Adrenal gland (tissue), 12 donors: ENCODE data around the gene TMEM108. TPM values are rescaled to one million over a fixed set of nuclear protein-coding genes. Genes with fewer than 3 reads are reported as not detected.
A peak's percentile ranks its signal among the peaks of the same experiment; 100 is the strongest.

ENCODE experiments used
- DNase-seq, 7 donors: peaks; one replicate each; pipeline ENCODE4 v3.0.0-alpha.2; 2019 to 2020
- H3K27ac ChIP-seq, 5 donors: fragments of 200-600 bp; sonication (generic) in 4 of 5; 1 replicate in 3 of 5; 2 replicates in 2 of 5; pipeline versions ENCODE4 v1.5.1 to v1.8.0; 2016 to 2020; ENCODE audit warnings: mild to moderate bottlenecking in 1 of 5
- H3K27me3 ChIP-seq: fragments of 200-600 bp; 2 replicates; pipeline ENCODE4 v1.8.0; 2021
- H3K36me3 ChIP-seq, 2 donors: fragments of 200-600 bp; replicated peaks in 1 of 2; 1 replicate in 1 of 2; 2 replicates in 1 of 2; pipeline versions ENCODE4 v1.5.1 to v1.8.0; 2018 to 2022
- H3K4me1 ChIP-seq, 2 donors: fragments of 200-600 bp; replicated peaks in 1 of 2; 1 replicate in 1 of 2; 2 replicates in 1 of 2; pipeline versions ENCODE4 v1.5.1 to v1.8.0; 2018 to 2021
- H3K4me3 ChIP-seq, 4 donors: fragments of 200-600 bp; sonication (generic) in 3 of 4; one replicate each; pipeline ENCODE4 v1.5.1; 2016 to 2018
- H3K9me3 ChIP-seq, 3 donors: fragments of 200-600 bp; sonication (generic) in 1 of 3; replicated peaks in 1 of 3; 1 replicate in 2 of 3; 2 replicates in 1 of 3; pipeline versions ENCODE4 v1.5.1 to v1.8.0; 2016 to 2021
- POLR2A ChIP-seq, 2 donors: fragments of 450-650 bp; IDR thresholded peaks; one replicate each; pipeline ENCODE4 v1.6.1; 2017; ENCODE audit warnings: antibody characterized with exemption in 2 of 2, mild to moderate bottlenecking in 2 of 2, moderate library complexity in 1 of 2
- WGBS, 4 donors: extraction: QIAGEN DNeasy Blood & Tissue Kit in 2 of 4; methylation state at CpG; one replicate each; pipeline versions ENCODE4 v1.1.5 to v1.1.7; 2013 to 2017; 5-methylcytosine and 5-hydroxymethylcytosine counted together
- intact Hi-C, 2 donors: fragments of 100-400 bp; cut with DNase I; formaldehyde crosslinking; loops; one replicate each; pipeline versions ENCODE4 v1.14.1 to v1.15.0; 2022 to 2023
- polyA plus RNA-seq, 3 donors: library from polyadenylated mRNA; stranded (reverse); fragments of 200-250 nt in 2 of 3; fragments of 350-450 nt in 1 of 3; fragmentation: Illumina TruSeq in 1 of 3; extraction: RNeasy Lipid Tissue Mini Kit (QIAGEN cat#74804) in 1 of 3; gene quantifications; one replicate each; pipeline ENCODE4 v1.2.3, GENCODE V29; 2013 to 2014
- total RNA-seq, 9 donors: library from RNA; depleted of rRNA in 4 of 9; stranded (reverse); fragments of >200 nt in 4 of 9; fragments of 120-200 nt in 1 of 9; fragmentation: NEBNext Ultra II Directional in 1 of 9; extraction: Animal tissue kit (Norgen Biotek cat#: 25700) in 1 of 9; gene quantifications; one replicate each; pipeline versions ENCODE4 v1.1.0 to v1.2.4, GENCODE V29; 2013 to 2023
- TF ChIP-seq, protein P1 (sequence below), 6 experiments: fragments of 450-650 bp in 4 of 6; fragments of 200-600 bp in 2 of 6; sonication (generic) in 1 of 6; IDR thresholded peaks; 1 replicate in 5 of 6; 2 replicates in 1 of 6; pipeline versions ENCODE4 v1.5.1 to v1.8.0; 2016 to 2021; ENCODE audit warnings: antibody characterized with exemption in 6 of 6, mild to moderate bottlenecking in 2 of 6, moderate library complexity in 1 of 6
- donor health status: healthy with polysubstance abuse.
- donor health status: Bipolar disorder and iron deficiency.
- donor health status: DM: yes; HTN: yes; CAD: no.
- donor health status: DM: no; HTN: no; CAD: no.
- donor health status: DM: no; HTN: no; CAD: no.
- donor health status: DM: yes; HTN: yes; CAD: no.

TMEM108 gene
- total and polyA plus RNA-seq, 12 donors, result 0.67 to 38.0 (median 14.8) TPM

DNA sequence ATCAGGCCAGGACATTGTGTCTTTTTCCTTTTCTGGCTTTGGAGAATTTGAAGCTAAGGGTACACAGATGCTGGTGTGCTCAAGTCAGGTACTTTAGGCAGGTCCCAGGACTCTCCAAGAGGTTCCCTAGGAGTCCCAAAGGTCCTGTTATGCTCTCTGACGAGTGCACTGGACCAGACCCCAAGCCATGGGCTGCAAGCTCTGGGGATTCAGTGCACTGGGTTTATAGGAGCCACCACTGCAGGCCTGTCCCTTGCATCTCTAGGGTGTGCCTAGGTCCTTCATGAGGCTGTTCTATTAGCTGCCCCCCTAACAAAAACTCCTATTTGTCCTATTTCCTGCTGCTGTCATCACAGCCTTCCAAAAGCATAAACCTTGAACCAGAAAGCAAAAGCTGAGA lies 329.8 kb downstream of the TMEM108 start:
- 60 to 76% (median 73%) methylated on average over 1 of the region's 1 CpG; no CpG with 5 or more reads in 1 of the 4 donors for WGBS, 4 donors
- TF ChIP-seq, protein P1, sequence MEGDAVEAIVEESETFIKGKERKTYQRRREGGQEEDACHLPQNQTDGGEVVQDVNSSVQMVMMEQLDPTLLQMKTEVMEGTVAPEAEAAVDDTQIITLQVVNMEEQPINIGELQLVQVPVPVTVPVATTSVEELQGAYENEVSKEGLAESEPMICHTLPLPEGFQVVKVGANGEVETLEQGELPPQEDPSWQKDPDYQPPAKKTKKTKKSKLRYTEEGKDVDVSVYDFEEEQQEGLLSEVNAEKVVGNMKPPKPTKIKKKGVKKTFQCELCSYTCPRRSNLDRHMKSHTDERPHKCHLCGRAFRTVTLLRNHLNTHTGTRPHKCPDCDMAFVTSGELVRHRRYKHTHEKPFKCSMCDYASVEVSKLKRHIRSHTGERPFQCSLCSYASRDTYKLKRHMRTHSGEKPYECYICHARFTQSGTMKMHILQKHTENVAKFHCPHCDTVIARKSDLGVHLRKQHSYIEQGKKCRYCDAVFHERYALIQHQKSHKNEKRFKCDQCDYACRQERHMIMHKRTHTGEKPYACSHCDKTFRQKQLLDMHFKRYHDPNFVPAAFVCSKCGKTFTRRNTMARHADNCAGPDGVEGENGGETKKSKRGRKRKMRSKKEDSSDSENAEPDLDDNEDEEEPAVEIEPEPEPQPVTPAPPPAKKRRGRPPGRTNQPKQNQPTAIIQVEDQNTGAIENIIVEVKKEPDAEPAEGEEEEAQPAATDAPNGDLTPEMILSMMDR (IDR thresholded peaks at IDR 0.05), result no peak
- no peak for TF ChIP-seq POLR2A (IDR thresholded peaks at IDR 0.05)
- Histone ChIP-seq H3K27me3 (no peaks in the 10 kb centered on the region), H3K4me1 (no peaks in the 10 kb centered on the region), H3K9me3 (no peaks in the 10 kb centered on the region), H3K4me3 (no peak overlapping the region), H3K27ac (no peak overlapping the region), H3K36me3 (no peaks in the 10 kb centered on the region)
- no peak for DNase-seq
- intact Hi-C loops, result no loop called here

DNA sequence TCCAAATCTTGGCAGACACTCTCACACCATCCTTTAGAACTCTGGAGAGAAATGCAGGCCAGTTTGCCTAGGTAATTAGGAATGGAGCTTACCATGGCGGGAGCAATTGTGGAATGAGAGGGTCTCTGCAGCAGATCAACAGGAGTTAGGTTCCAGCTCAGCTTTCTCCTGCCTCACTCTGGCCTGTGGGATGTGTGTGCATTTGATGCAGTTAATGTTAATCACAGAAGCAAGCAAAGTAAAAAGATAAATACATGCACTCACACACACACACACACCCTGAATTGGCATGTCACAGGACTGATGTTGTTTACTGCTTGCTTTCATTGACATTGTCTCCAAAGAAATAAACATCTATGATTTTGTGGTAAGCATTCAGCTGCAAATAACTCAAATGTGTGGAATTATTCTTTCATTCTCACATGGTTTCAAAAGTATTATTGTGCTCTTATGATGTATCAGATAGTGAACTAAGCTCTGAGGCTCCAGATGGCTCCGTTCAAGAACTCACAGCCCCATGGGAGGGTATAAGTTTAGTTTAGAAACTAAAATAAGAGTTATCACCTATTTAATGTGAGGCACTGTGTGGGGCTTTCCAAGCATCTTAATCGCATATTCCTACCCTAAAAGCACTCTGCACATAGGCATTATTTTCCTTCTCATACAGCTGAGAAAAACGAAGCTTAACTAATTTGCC lies 330.3 kb downstream of the TMEM108 start:
- intact Hi-C loops, result no loop called here
- H3K4me1 ChIP-seq, result no peaks in the 10 kb centered on the region
- peak in 1 of 7 donors; percentile 9 for DNase-seq
- no peak overlapping the region for H3K4me3 ChIP-seq
- WGBS, 4 donors, result 52 to 74% (median 68%) methylated on average over 4 of the region's 4 CpGs
- no peak overlapping the region for H3K27ac ChIP-seq
- no peaks in the 10 kb centered on the region for H3K36me3 ChIP-seq
- H3K9me3 ChIP-seq, result no peaks in the 10 kb centered on the region
- no peaks in the 10 kb centered on the region for H3K27me3 ChIP-seq
- TF ChIP-seq, protein P1 (IDR thresholded peaks at IDR 0.05), result no peak
- TF ChIP-seq POLR2A (IDR thresholded peaks at IDR 0.05), result no peak

DNA sequence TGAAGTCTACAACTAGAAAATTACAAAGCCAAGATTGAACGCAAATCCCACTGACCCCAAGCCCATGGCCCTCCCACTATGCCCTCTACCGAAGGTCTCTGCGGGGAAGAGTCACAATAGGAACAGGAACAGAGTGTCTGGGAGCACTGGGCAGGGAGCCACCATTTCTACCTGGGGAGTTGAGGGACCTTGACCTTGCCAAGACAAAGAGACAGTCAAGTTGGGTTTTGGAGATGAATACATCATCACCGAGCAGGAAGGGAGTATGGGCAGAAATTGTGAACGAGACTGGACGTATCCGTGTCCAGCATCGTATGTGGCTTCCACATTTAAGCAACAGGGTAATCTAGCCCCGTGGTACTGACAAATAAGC lies 330.9 kb downstream of the TMEM108 start:
- peak in 1 of 7 donors; percentile 24 for DNase-seq
- no peak overlapping the region for H3K4me3 ChIP-seq
- H3K36me3 ChIP-seq, result no peaks in the 10 kb centered on the region
- WGBS, 4 donors, result 84 to 94% (median 89%) methylated on average over 9 of the region's 9 CpGs
- no peak overlapping the region for H3K27ac ChIP-seq
- no peaks in the 10 kb centered on the region for H3K9me3 ChIP-seq
- TF ChIP-seq, protein P1 (IDR thresholded peaks at IDR 0.05), result no peak
- no peak for TF ChIP-seq POLR2A (IDR thresholded peaks at IDR 0.05)
- no peaks in the 10 kb centered on the region for H3K4me1 ChIP-seq
- H3K27me3 ChIP-seq, result no peaks in the 10 kb centered on the region
- intact Hi-C loops, result no loop called here

DNA sequence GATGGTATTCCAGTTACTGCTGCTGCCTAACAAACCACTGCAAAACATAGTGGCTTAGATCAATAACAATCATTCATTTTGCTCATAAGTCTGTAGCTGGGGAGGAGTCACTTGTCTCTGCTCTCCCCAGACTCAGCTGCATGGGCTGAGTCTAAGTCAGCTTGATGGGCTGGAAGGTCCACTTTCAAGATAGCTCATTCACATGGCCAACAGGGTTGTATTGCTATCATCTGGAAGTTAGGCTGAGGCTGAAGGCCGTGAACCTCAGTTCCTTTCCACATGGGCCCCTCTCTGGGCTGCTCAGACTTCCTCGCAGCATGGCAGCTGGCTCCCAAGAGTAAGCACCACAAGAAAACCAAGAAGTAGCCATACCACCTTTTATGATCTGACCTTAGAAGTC lies 333.0 kb downstream of the TMEM108 start:
- Histone ChIP-seq H3K9me3 (no peaks in the 10 kb centered on the region), H3K4me1 (no peaks in the 10 kb centered on the region), H3K27ac (no peak overlapping the region), H3K36me3 (no peaks in the 10 kb centered on the region), H3K4me3 (no peak overlapping the region), H3K27me3 (no peaks in the 10 kb centered on the region)
- TF ChIP-seq POLR2A (IDR thresholded peaks at IDR 0.05), result no peak
- TF ChIP-seq, protein P1 (IDR thresholded peaks at IDR 0.05), result no peak
- DNase-seq, result no peak
- intact Hi-C loops, result no loop called here
- WGBS, 4 donors, result 87 to 96% (median 92%) methylated on average over 2 of the region's 2 CpGs
